ENCODE measurements around the gene DOCK6. TPM values are rescaled to one million over a fixed set of nuclear protein-coding genes. Genes with fewer than 3 reads are reported as not detected.

The DOCK6 gene
- polyA plus RNA-seq, 1 donor (not counting 4 experiments of a cell fraction or from before 2014, with no cell fraction given): 9.1 TPM

GRCh38 chr19:11159598-11160439 lies 102.5 kb downstream of the DOCK6 start:
- no peaks in the 10 kb centered on the region for H3K27me3 ChIP-seq (ENCODE audit: control insufficient read depth, extremely low read depth, insufficient read depth, low read length)
- no peak for FAIRE-seq
- no peak overlapping the region for H3K4me2 ChIP-seq (ENCODE audit: control insufficient read depth, extremely low read depth, insufficient read depth, low read depth, low read length)
- peaks cover 12% of the 10 kb centered on the region for H3K4me1 ChIP-seq (ENCODE audit: control insufficient read depth, extremely low read depth, insufficient read depth, low read length)
- H3K9me1 ChIP-seq (ENCODE audit: control insufficient read depth, extremely low read depth, insufficient read depth, low read length): no peaks in the 10 kb centered on the region
- no peaks in the 10 kb centered on the region for H4K20me1 ChIP-seq (ENCODE audit: control insufficient read depth, extremely low read depth, insufficient read depth, low read length)
- no peaks in the 10 kb centered on the region for H3K36me3 ChIP-seq (ENCODE audit: control insufficient read depth in 2 of 2, extremely low read depth in 1 of 2, insufficient read depth in 2 of 2, low read length in 2 of 2)
- H3K9me3 ChIP-seq (ENCODE audit: control insufficient read depth, low read depth, low read length): no peaks in the 10 kb centered on the region
- H3K79me2 ChIP-seq (ENCODE audit: control insufficient read depth, insufficient read depth, low read length): peaks cover 7% of the 10 kb centered on the region
- TF ChIP-seq EZH2 (IDR thresholded peaks at IDR 0.05; ENCODE audit: low read length): no peak
- TF ChIP-seq CTCF (optimal IDR thresholded peaks at IDR 0.05 in 1 of 3, IDR thresholded peaks at IDR 0.05 in 1 of 3, conservative IDR thresholded peaks at IDR 0.05 in 1 of 3; ENCODE audit: extremely low read depth in 1 of 3, insufficient read depth in 2 of 3, low read length in 3 of 3): no peak
- DNase-seq (ENCODE audit: low read depth, low spot score): no peak
- dilution Hi-C loops (cut with MboI; ENCODE audit: extremely low pct_ligation_motif_present, low sequenced_read_pairs): no loop called here
- H2AFZ ChIP-seq (ENCODE audit: control insufficient read depth, low read length): no peak overlapping the region
- no peak overlapping the region for H3K9ac ChIP-seq (ENCODE audit: control insufficient read depth, extremely low read depth, insufficient read depth, low read length)
- no peak overlapping the region for H3K27ac ChIP-seq (ENCODE audit: control insufficient read depth, insufficient read depth, low read length)
- H3K4me3 ChIP-seq (ENCODE audit: control insufficient read depth in 2 of 3, extremely low read depth in 1 of 3, insufficient read depth in 2 of 3, low read depth in 1 of 3, low read length in 3 of 3): no peak overlapping the region

- peak; percentile 92 for DNase-seq (ENCODE audit: low read depth, low spot score)
- Histone ChIP-seq H3K4me2 (ENCODE audit: control insufficient read depth, extremely low read depth, insufficient read depth, low read depth, low read length) (peak within 1 kb of the TSS; percentile 86), H2AFZ (ENCODE audit: control insufficient read depth, low read length) (peak within 1 kb of the TSS; percentile 93), H3K9me1 (ENCODE audit: control insufficient read depth, extremely low read depth, insufficient read depth, low read length) (no peaks in the 10 kb centered on the region), H3K9ac (ENCODE audit: control insufficient read depth, extremely low read depth, insufficient read depth, low read length) (peak within 1 kb of the TSS; percentile 81), H3K4me1 (ENCODE audit: control insufficient read depth, extremely low read depth, insufficient read depth, low read length) (peaks cover 29% of the 10 kb centered on the region), H4K20me1 (ENCODE audit: control insufficient read depth, extremely low read depth, insufficient read depth, low read length) (no peaks in the 10 kb centered on the region), H3K4me3 (ENCODE audit: control insufficient read depth in 2 of 3, extremely low read depth in 1 of 3, insufficient read depth in 2 of 3, low read depth in 1 of 3, low read length in 3 of 3) (peak within 1 kb of the TSS; percentile 71 to 85 (median 84)), H3K36me3 (ENCODE audit: control insufficient read depth in 2 of 2, extremely low read depth in 1 of 2, insufficient read depth in 2 of 2, low read length in 2 of 2) (no peaks in the 10 kb centered on the region), H3K79me2 (ENCODE audit: control insufficient read depth, insufficient read depth, low read length) (peaks cover 25% of the 10 kb centered on the region), H3K9me3 (ENCODE audit: control insufficient read depth, low read depth, low read length) (no peaks in the 10 kb centered on the region), H3K27ac (ENCODE audit: control insufficient read depth, insufficient read depth, low read length) (peak within 1 kb of the TSS; percentile 60), H3K27me3 (ENCODE audit: control insufficient read depth, extremely low read depth, insufficient read depth, low read length) (no peaks in the 10 kb centered on the region)
- peak; percentile 89 for FAIRE-seq
- TF ChIP-seq CTCF (optimal IDR thresholded peaks at IDR 0.05 in 1 of 3, IDR thresholded peaks at IDR 0.05 in 1 of 3, conservative IDR thresholded peaks at IDR 0.05 in 1 of 3; ENCODE audit: extremely low read depth in 1 of 3, insufficient read depth in 2 of 3, low read length in 3 of 3) (no peak), EZH2 (IDR thresholded peaks at IDR 0.05; ENCODE audit: low read length) (no peak)
- dilution Hi-C loops (cut with MboI; ENCODE audit: extremely low pct_ligation_motif_present, low sequenced_read_pairs): no loop called here
Measured at GRCh38 chr19:11155373-11156120, 106.8 kb downstream of the DOCK6 start, which contains the start of gene SPC24. SPC24 (minus strand) TSS chr19:11155782; CDS start chr19:11155776, 6 bp downstream.

Measured in keratinocyte (primary cell).